HS-27A (cell line): Measurements from ENCODE around the gene NFIA.

Source experiments
- DNase-seq: peaks from one replicate; pipeline ENCODE4 v3.0.0-alpha.2; 2012; ENCODE audit warnings: low read depth, missing footprints

The NFIA gene

GRCh38 chr1:61397935-61398334 lies 315.6 kb downstream of the NFIA start:
- DNase-seq: no peak

GRCh38 chr1:61399199-61399598 lies 316.8 kb downstream of the NFIA start:
- no peak for DNase-seq

DNA sequence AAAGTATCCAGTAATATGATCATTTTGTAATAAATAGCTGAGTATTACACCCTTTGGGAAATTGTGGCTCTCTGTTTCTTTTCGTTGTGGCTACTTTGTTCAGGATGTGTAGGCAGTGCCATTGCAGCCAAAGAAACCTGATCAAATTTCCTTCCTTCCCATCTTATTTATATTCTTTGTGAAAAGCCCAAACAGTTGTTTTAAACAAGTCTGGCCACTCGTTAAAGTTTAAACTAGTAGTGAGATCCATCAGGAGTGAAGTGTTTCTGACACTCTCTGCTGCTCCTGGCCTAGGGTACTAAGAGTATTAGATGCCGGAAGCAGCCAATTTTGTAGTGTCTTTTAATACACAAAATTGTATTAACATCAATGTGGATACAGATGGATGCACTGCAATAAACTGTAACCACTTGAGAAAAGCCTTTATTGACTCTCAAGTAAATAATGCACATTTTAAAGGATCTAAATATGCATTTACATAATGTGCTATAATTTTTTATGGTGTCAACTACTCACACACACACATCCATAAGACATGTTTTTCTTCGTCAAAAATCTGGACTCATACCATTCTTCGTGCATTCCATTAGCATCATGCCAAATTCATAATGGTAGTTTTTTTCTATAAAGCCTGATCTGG lies 317.9 kb downstream of the NFIA start:
- DNase-seq: no peak

DNA sequence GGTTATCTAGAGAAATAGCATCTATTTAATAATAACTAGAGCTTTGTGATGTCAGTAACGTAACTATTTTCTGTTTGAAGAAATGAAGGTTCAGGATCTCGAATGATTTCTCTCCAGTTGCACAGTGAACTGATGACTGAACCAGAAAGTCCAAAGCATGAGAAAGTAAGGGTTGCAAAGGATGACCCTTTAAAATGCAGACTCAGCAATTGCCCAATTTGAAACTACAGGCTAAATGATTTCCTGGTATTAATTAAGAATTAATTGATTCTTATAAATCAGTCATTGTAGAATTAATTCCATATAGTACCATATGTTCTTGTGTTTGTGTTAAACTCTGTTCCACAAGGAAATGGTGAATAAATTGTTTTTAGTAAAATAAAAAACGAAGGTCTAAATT lies 318.6 kb downstream of the NFIA start:
- DNase-seq: no peak

- DNase-seq: no peak
Observed at GRCh38 chr1:61403679-61404596, 321.6 kb downstream of the NFIA start.

GRCh38 chr1:61404597-61405376 lies 322.4 kb downstream of the NFIA start:
- DNase-seq: no peak

DNA sequence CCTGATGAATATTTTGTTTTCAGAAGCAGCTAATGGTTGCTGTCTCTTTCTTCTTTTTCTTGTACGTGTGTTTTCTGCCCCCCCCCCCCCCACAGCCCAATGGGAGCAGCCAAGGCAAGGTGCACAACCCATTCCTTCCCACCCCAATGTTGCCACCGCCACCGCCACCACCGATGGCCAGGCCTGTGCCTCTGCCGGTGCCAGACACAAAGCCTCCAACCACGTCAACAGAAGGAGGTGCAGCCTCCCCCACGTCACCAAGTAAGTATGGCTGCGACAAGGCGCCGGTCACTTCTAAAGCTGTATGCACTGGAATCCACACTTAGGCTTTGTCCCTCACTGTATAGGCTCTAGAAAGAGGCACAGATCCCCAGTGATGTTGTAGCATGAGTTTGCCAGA lies 324.1 kb downstream of the NFIA start:
- DNase-seq: no peak

- no peak for DNase-seq
Observed at GRCh38 chr1:61412601-61413000, 330.2 kb downstream of the NFIA start.

DNA sequence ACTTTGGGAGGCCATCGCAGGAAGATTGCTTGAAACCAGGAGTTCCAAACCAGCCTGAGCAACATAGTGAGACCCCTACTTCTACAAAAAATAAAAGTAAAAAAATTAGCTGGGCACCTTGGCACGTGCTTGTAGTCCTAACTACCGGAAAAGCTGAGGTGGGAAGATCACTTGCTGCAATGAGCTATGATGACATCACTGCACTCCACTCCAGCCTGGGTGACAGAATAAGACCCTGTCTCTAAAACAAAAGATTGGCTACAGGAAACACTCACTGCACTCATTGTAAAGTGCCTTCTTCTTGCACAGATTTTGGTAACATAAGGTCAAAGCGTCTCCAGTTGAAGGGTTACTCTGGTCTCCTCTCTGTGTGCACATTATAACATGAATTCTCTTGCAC lies 336.8 kb downstream of the NFIA start:
- DNase-seq: no peak

DNA sequence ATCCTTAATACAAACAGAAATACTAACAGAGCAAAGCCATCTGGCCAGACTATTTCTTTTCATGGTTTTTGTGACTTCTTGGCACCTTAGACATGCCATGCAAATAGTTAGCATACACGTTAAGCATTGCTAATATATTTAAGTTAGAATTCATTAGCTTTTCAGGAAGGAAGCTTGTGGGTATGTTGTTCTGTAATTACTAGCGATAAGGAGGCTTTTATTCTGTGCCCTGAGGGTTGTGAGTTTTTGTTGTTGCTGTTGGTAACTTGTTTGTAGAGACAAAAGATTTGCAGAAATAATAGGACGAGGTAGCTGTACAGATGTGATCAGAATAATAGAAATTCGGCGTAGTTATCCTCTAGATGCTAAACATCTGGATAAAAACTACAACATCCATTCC lies 337.3 kb downstream of the NFIA start:
- DNase-seq: no peak

GRCh38 chr1:61420243-61420642 lies 337.9 kb downstream of the NFIA start:
- DNase-seq: no peak

DNA sequence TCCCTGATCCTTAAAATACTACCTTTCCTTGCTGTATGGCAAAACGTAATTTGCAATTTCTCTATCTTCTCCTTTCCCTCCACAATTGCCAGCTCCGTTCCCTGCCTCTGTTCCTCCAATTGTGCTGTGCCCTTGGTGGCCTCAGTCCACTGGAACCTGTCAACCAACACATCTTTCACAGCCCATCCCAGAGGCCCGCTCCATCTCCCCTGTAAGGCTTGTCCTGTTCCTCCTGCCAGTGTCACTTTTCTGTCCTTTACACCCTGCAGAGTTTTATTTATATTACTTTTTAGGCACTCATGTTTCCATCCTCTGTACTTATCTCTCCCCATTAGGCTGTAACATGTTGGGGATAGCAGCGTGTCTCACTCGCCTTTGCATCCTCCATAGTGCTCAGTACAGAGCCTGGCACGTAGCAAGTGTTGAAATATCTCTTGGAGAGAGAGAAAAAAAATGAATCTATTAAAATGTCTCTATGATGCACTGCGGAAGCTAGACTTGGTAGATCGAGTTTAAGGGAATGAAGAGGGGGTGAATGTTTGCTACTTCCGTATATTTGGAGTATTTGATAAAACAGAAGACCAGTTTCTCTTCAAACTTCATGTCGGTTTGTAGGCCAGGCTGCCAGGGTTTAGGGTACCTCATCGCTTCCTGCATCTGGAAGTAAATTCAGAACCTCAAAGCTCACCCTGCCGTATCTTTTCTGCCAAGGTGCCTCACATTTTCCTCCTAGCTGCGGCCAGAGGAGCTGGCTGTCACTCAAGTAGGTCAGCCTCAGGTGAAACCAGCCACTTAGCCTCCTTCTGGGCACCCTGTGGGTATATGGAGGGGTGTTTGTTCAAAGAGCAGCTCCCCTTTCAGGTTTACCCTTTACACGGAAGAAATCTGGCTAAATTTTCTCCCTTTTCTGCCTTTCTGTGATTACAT lies 338.8 kb downstream of the NFIA start:
- DNase-seq: no peak

- DNase-seq: no peak
Observed at GRCh38 chr1:61423643-61424042, 341.3 kb downstream of the NFIA start.

GRCh38 chr1:61424382-61424781 lies 342.0 kb downstream of the NFIA start:
- no peak for DNase-seq

DNA sequence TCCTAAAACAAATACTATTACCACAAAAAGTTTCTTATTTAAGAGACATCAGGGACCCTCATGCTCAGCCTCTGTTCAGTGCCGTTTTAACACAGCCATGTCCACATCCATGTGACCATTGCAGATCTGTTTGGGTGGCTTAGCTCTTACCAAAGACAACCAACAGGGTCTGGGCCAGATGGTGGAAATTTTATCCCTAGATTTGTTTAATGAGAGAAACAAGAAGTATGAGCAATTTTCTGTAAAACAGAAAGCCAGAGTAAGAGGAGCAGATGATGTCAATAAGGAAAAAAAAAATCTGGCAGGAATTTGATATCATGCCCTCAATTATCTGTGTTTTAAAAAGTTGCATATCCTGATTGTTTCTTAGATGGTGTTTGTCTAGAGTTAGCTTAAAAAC lies 342.7 kb downstream of the NFIA start:
- no peak for DNase-seq

GRCh38 chr1:61426254-61426653 lies 343.9 kb downstream of the NFIA start:
- DNase-seq: no peak

GRCh38 chr1:61426885-61427284 lies 344.5 kb downstream of the NFIA start:
- DNase-seq: no peak

GRCh38 chr1:61427510-61427909 lies 345.1 kb downstream of the NFIA start:
- DNase-seq: no peak

- no peak for DNase-seq
Observed at GRCh38 chr1:61428146-61428545, 345.8 kb downstream of the NFIA start.

DNA sequence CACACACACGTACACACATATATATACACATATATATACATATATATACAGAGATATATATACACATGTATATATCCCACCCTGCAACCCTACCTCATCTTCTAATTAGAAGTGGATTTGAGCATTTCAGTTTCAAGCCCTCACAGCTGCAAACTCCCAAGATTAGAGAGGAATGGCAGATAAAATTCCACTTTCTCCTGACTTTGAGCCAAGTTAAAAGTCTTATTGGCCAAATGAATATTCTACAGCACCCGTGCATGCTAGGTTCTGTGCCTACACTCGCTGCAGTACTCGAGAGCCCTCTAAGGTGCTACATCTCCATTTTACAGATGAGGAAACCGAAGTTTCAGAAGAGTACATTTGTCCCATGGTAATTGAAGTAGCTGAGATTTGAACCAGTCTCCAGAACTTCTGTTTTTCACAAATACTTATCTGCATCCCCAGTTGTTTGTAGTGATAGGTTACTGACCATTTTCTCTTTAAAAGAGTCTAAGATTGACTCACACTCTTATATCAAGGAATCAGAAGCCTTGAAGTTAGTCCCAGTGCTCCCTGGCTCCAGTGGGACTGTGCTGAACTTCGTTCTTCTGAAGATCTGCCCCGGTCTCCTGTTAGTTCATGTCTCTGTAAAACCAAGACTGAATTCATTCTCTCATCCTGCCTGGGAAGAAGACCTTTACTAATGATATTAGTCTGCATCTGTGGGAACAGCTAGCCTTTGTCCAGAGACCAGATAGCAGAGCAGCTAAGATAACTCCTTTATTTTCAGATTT lies 350.4 kb downstream of the NFIA start:
- no peak for DNase-seq

DNA sequence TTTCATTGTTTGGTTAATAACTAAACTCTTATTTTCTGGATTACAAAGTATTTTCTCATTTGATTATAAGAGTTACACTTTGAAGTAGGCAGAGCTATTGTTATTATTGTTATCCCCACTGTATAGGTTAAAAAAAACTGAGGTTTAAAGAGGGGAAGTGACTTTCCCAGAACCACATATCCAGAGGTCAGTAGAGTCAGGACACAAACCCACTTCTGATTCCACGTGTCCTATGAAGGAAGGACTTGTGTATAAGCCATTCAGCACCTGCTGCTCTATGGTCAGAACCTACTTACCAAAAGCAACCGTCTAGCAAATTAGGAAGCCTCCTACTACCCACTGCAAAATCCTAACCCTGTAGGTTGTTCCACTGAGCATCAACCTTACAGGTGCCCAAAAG lies 351.3 kb downstream of the NFIA start:
- DNase-seq: no peak
